Ovary (tissue), 3 donors: ENCODE results near the gene KBTBD12.

Experiments used
- POLR2A ChIP-seq: fragments of 450-650 bp; IDR thresholded peaks from one replicate; pipeline ENCODE4 v1.6.1; 2017; ENCODE audit warnings: antibody characterized with exemption, mild to moderate bottlenecking, moderate library complexity
- TF ChIP-seq, protein P1 (sequence below), 3 donors: fragments of 450-650 bp in 2 of 3; fragments of 200-600 bp in 1 of 3; IDR thresholded peaks; one replicate each; pipeline versions ENCODE4 v1.5.1 to v1.8.0; 2016 to 2022; ENCODE audit warnings: antibody characterized with exemption in 3 of 3, mild to moderate bottlenecking in 1 of 3
- donor health status: DM: no; HTN: no; CAD: no.

DNA sequence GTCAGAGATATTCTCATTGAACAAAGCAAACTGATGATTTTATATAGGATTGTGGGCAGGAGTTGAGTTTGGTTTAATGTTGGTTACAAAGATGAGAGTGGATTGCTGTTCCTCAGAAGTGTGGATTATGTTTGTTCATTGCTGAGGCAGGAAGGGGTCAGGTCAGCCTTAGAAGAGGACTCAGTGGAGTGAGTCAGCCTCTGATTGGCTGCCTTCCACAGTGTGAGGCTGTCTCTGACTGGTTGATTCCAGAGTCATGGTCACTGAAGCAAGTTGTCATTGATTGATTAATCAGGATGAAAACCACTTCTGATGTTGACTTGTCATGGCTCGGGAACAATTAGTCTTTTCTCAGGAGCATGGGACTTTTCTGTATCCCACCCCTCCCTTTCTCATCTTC is 36.2 kb downstream of the KBTBD12 start:
- TF ChIP-seq, protein P1, sequence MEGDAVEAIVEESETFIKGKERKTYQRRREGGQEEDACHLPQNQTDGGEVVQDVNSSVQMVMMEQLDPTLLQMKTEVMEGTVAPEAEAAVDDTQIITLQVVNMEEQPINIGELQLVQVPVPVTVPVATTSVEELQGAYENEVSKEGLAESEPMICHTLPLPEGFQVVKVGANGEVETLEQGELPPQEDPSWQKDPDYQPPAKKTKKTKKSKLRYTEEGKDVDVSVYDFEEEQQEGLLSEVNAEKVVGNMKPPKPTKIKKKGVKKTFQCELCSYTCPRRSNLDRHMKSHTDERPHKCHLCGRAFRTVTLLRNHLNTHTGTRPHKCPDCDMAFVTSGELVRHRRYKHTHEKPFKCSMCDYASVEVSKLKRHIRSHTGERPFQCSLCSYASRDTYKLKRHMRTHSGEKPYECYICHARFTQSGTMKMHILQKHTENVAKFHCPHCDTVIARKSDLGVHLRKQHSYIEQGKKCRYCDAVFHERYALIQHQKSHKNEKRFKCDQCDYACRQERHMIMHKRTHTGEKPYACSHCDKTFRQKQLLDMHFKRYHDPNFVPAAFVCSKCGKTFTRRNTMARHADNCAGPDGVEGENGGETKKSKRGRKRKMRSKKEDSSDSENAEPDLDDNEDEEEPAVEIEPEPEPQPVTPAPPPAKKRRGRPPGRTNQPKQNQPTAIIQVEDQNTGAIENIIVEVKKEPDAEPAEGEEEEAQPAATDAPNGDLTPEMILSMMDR (IDR thresholded peaks at IDR 0.05) = no peak
- TF ChIP-seq POLR2A = no peak
